GM19455 (cell line): ENCODE measurements around the gene AK1.

Experiments
- ATAC-seq: cut with Tn5 transposase; IDR thresholded peaks from one replicate; pipeline ENCODE4 v1.9.1; 2021; ENCODE audit not compliant: unreplicated experiment

AK1 gene

GRCh38 chr9:127869310-127870152 lies 7.9 kb downstream of the AK1 start:
- ATAC-seq = no peak

- ATAC-seq = no peak
Measured at GRCh38 chr9:127868278-127868902, 9.1 kb downstream of the AK1 start.

- no peak for ATAC-seq
Measured at GRCh38 chr9:127867356-127868277, 9.9 kb downstream of the AK1 start.

GRCh38 chr9:127866535-127866934 lies 10.9 kb downstream of the AK1 start:
- no peak for ATAC-seq

- no peak for ATAC-seq
Measured at GRCh38 chr9:127865645-127866464, 11.6 kb downstream of the AK1 start.

- no peak for ATAC-seq
Measured at GRCh38 chr9:127863191-127863621, 14.3 kb downstream of the AK1 start.

GRCh38 chr9:127862075-127863011 lies 15.1 kb downstream of the AK1 start:
- ATAC-seq = no peak

GRCh38 chr9:127860779-127861178 lies 16.7 kb downstream of the AK1 start:
- ATAC-seq = no peak

GRCh38 chr9:127860260-127860659 lies 17.2 kb downstream of the AK1 start:
- no peak for ATAC-seq

- no peak for ATAC-seq
Measured at GRCh38 chr9:127858041-127858512, 19.4 kb downstream of the AK1 start.

- no peak for ATAC-seq
Measured at GRCh38 chr9:127857278-127857677, 20.2 kb downstream of the AK1 start.

- no peak for ATAC-seq
Measured at GRCh38 chr9:127856729-127857116, 20.8 kb downstream of the AK1 start.

GRCh38 chr9:127856094-127856728 lies 21.3 kb downstream of the AK1 start:
- ATAC-seq = no peak

GRCh38 chr9:127855522-127855921 lies 22.0 kb downstream of the AK1 start:
- ATAC-seq = no peak

- ATAC-seq = no peak
Measured at GRCh38 chr9:127854960-127855359, 22.5 kb downstream of the AK1 start.

GRCh38 chr9:127854184-127854806 lies 23.2 kb downstream of the AK1 start, which contains the start of gene ENG:
Gene ENG (minus strand): TSS chr9:127854658. CDS start chr9:127854355, 303 bp downstream.
- no peak for ATAC-seq

- no peak for ATAC-seq
Measured at GRCh38 chr9:127853312-127854183, 23.9 kb downstream of the AK1 start.
